Astrocyte of the cerebellum (primary cell): ENCODE results near the gene HLF.
A peak's percentile ranks its signal among the peaks of the same experiment; 100 is the strongest.

Source experiments
- DNase-seq: peaks from one replicate; pipeline ENCODE4 v3.0.0-alpha.2; 2011; ENCODE audit warnings: low read depth
- H3K4me3 ChIP-seq: 2 replicates; pipeline ENCODE4 v1.5.1; 2011; ENCODE audit warnings: mild to moderate bottlenecking, low read depth, low read length, moderate library complexity
- CTCF ChIP-seq: IDR thresholded peaks from 2 replicates; pipeline ENCODE4 v1.5.1; 2012; ENCODE audit warnings: low read length, low read depth, moderate library complexity, mild to moderate bottlenecking; ENCODE audit errors: missing control alignments
- in situ Hi-C: cut with HindIII; loops from 2 replicates; pipeline ENCODE4 v1.10.0; 2017; ENCODE audit warnings: low sequenced_read_pairs

The HLF gene

GRCh38 chr17:55258578-55259135 lies 6.1 kb upstream of the HLF start:
- in situ Hi-C loops = no loop called here
- no peak overlapping the region for H3K4me3 ChIP-seq
- TF ChIP-seq CTCF = no peak
- DNase-seq = no peak

- no peak overlapping the region for H3K4me3 ChIP-seq
- no peak for TF ChIP-seq CTCF
- no peak for DNase-seq
- in situ Hi-C loops = no loop called here
Observed at GRCh38 chr17:55259684-55260111, 5.1 kb upstream of the HLF start.

- no peak for DNase-seq
- H3K4me3 ChIP-seq = no peak overlapping the region
- no peak for TF ChIP-seq CTCF
- in situ Hi-C loops = no loop called here
Observed at GRCh38 chr17:55261311-55261710, 3.4 kb upstream of the HLF start.

GRCh38 chr17:55263569-55264277 lies 1.0 kb upstream of the HLF start:
- DNase-seq = no peak
- TF ChIP-seq CTCF = no peak
- in situ Hi-C loops = no loop called here
- no peak overlapping the region for H3K4me3 ChIP-seq

- no peak for DNase-seq
- in situ Hi-C loops = no loop called here
- H3K4me3 ChIP-seq = peak overlapping the region; percentile 30
- TF ChIP-seq CTCF = no peak
Observed at GRCh38 chr17:55264278-55264644, 499 bp upstream of the HLF start.

GRCh38 chr17:55265311-55266021 lies 706 bp downstream of the HLF start:
- TF ChIP-seq CTCF = no peak
- in situ Hi-C loops = no loop called here
- DNase-seq = no peak
- H3K4me3 ChIP-seq = peak overlapping the region; percentile 30
